GM20431 (cell line): ENCODE measurements around the gene MYO5A.
"Not testable (repeated sequence)": the region's sequence is repeated elsewhere in the genome, so short reads cannot be mapped to it uniquely, and the experiment has no call there.

Experiments
- in situ Hi-C: fragments of 300-500 bp; cut with MseI, MboI; formaldehyde crosslinking; loops from one replicate; pipeline ENCODE4 v1.15.0; 2020; ENCODE audit warnings: low sequenced_read_pairs; ENCODE audit not compliant: unreplicated experiment

MYO5A gene

DNA sequence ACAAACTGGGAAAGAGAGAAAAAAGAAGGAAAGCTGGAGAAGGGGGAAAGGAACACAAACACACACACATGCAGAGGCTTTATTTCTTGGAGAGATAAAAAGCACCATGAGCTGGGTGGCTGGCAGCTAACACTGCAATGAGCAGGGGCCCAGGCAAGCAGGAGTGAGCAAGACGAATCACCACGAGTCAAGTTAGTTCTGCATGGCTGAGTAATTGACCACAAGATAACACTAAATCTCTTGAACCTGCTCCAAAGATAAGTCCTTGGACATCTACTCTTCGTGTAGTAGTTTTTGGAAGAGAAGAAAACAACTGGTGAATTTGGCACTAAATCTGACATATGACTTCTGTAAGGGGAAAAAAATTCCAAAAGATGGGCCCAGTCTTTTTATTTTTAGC is 100.9 kb downstream of the MYO5A start:
- in situ Hi-C loops = no loop called here

DNA sequence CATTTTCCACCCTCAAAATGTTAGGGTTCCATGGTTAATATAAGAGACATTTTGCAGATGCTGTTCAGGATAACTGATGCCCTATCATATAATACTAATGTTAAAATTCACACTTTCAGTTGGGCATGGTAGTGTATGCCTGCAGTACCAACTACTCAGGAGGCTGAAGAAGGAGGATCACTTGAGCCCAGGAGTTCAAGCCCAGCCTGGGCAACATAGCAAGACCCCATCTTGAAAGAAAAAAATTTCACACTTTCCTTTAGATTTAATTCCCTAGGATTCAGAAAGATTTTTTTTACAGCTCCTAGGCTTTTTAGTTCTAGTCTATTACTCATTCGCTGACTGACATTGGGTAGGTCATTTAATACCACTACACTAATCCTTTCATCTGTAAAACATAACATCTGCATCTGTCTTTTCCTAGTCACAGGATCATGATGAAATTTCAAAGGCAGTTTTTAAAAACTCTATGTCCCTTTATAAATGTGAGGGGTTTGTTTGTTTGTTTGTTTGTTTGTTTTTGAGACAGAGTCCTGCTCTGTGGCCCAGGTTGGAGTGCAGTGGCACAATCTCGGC is 103.7 kb downstream of the MYO5A start:
- in situ Hi-C loops = no loop called here

DNA sequence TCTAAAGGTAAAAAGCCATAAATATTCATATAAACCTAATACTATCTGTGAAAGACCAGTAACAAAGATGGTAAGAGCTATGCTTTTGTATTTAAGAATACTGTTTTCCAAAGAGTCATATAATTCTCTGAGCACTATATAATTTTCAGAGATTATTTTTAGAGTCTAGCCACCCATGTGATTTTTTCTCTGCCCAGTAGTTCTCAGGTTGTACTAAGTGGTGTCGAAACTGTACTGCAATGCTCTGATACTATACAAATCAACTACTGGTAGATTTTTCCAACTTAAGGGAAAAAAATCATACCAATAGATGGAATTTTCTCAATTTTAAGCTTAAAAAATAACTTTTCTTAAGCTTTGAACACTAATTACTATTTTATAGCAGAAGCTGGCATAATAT is 104.8 kb downstream of the MYO5A start:
- in situ Hi-C loops = no loop called here

DNA sequence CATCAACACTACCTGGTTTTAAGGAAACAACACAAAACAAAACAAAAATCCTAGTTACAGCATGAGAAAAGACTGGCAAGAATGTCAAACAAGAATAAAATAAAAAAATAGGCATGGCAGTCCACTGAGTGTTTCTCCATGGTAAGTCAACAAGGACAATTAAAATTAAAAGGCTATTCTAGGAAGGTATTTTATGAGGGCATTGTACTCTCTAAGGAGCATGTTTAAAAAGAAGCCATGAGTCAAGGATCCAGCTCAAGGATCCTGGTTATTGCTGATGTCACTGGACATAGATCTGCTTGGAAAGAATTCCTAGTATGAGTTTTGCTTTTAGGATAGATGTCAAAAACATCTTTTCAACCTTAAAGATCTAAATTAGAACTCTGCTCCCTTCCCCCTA is 106.7 kb downstream of the MYO5A start:
- in situ Hi-C loops = no loop called here

DNA sequence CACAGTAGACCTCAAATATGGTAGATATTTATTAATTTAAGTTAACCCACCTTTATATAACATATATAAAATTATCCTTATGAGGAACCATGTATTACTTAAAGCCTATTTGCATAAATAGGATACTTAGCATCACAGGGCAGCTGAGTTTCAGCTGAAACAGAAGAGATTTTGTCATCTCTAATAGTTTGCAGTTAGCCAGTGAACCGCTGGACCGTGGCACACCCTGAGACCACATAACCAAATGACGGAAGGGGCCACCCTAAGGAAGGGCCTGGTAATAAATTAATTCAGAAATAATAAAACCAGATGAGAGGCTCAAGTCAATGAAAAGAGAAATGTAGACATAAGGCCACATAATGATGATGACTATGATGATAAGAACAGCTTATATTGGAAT is 107.7 kb downstream of the MYO5A start:
- in situ Hi-C loops = no loop called here

DNA sequence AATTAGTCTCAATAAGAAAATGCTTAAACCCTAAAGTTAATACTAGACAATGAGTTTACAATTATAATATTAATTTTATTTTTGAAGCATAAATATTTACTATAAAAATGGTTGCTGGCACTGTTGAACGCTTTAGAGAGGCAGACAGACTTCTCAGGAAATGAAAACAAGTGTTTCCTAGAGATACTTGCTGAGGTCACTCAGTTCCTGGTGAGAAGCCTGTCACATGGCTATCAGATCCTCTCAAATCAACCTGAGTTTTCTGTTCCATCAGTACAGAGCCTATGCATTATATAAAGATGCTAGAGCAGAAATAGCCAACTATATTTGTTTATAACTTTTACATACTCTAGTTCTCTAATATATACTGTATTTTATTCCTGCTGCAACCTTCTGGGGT is 109.2 kb downstream of the MYO5A start:
- in situ Hi-C loops = no loop called here

DNA sequence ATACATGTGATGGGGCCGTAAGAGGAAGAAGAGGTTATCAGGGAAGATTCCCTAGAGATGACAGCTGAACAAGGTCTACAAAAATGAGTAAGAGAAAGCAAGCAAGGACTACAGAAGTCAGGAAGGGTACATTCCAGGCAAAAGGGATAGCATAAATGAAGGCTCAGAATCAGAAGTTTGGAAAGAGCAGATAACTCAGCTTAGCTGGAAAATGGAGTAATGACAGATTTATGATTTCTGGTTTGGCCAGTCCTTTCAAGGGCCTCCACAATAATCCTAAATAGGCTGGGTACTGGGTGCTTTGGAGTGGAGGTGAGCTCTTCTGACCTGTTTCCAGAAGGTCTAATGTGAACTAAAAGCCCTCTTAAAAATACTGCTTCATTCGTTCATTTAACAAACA is 110.7 kb downstream of the MYO5A start:
- in situ Hi-C loops = no loop called here

DNA sequence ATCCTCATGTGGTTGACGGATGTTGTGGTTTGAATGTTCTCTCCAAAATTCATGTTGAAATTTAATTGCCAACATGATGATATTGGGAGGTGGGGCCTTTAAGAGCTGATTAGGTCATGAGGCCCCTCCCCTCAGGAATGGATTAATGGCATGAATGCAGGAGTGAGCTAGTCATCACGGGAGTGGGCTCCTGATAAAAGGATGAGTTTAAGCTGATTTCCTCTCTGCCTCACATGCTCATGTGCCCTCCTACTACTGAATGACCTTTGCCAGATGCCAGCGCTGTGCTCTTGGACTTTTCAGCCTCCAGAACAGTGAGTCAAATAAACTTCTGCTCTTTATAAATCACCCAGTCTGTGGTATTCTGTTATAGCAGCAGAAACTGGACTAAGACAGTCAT is 111.2 kb downstream of the MYO5A start:
- in situ Hi-C loops = no loop called here

DNA sequence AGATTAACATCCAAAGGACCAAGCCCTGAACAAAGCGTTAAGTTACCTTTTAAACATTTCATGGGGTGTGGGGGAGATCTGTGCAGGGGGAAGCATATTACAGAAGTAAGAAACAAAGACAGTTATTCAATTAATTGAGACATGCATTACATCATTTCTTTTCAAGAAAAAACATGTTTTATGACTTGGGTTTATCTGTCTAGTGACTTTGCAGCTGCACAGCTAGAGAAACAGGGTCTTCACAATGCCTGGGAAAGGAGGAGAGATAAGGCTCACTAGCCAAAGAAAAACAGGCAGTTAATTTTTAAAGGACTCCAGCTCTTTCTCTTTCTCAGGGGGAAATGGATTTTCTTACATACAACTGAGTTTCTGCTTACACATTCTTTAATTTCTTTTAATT is 112.1 kb downstream of the MYO5A start:
- in situ Hi-C loops = not testable (repeated sequence)

DNA sequence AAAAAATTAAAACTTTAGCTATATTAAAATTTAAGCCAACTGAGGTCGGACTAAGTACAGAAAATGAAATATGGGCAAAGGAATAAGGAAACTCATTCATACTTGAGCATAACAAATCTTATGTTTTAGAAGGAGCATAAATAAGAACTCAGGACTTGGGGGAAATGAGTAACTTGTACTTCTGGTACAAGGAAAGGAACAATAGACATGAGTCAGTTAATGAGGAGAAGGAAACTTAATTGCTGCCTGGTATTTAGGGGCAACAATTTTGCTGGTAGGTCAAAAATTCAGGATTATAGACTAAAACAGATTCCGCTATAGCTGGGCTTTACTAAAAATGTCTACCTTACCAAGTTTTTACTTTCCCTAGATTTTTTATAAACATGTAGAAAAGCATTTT is 113.1 kb downstream of the MYO5A start:
- in situ Hi-C loops = no loop called here

DNA sequence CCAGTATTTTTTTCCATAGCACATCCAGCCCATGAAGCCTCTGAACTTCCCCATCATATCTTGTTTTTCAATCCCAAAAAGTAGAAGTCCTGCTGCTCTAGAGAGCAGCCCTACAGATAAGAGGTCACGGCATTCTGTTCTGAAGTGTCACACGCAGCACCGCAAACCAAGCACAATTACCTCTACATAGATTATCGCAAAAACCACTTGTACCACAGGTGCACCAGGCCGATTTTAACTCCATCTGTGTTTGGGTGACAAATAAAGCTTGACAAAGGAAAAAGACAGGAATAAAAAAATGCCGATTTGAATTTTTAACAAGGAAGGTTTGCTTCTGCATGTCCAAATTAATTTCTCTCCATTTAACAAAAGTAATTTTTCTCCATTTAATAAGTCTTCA is 113.7 kb downstream of the MYO5A start:
- in situ Hi-C loops = no loop called here

DNA sequence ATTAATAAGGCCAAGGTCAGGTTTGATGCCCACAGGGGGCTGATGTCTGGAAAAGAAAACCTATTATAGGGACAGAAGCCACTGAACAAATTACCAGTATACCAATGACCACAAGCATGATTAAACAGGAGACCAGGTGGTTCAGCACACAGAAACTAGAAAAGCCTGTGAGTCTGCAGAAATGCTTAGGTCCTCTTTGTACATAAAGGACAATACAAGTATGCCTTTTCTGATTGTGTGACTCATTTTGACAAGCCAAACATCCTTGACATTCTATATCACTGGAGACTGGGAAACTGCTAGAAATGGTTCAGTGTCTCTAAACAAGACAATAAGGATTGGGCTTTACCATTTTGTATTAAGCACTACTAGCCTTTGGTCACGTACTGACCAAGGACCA is 119.9 kb downstream of the MYO5A start:
- in situ Hi-C loops = no loop called here

DNA sequence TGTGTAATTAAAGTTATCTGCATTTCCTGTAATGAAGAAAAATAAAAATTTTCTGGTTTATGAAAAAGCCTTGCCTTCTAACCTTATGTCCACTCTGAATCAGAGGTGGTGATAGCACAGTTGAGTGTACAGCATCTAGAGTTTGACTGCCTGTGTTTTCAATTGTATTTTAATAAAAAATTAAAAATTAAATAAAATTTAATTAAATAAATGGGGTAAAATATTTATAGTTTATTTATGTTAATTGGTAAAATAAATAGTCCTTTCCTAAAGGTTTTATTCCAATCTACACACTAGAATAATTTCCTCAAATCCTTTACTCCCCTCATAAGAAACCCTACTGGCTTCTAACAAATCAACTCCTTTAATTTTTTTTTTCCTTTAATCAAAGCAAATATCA is 121.3 kb downstream of the MYO5A start:
- in situ Hi-C loops = no loop called here

DNA sequence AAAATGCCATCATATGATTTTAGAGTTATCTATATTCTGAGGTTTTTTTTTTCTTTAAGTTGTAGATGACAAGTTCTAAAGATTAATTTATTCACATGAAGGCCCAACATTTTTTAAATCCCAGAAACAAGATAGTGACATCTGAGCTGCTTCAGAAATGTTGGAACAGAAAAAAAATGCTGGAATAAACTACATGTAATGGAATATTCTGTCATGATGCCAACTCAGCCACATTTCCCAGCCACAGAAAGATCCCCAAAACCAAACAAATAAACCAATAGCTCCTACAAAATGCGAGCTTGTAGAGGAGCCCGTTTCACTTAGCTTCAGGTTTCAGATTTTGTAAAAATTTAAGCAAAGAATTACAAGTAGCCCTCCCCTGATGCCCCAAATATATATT is 122.1 kb downstream of the MYO5A start:
- in situ Hi-C loops = no loop called here

DNA sequence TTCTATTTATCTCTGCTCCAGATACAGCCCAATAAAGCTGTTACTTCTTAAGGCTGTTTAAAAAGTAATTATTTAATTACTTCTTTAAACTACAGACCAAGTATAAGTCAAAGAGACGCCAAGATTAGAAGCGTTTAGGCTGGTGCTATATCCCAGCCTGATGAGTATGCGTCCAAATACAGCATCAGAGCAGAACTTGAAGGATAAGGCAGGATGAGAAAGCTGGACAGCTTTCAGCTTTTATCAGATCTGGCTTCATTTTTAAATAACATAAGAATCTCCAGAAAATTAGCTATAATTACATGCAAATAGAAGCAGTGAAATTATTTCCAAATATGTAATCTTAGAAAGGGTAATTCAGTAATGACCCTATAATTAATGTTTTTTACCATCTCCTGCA is 122.8 kb downstream of the MYO5A start:
- in situ Hi-C loops = no loop called here

DNA sequence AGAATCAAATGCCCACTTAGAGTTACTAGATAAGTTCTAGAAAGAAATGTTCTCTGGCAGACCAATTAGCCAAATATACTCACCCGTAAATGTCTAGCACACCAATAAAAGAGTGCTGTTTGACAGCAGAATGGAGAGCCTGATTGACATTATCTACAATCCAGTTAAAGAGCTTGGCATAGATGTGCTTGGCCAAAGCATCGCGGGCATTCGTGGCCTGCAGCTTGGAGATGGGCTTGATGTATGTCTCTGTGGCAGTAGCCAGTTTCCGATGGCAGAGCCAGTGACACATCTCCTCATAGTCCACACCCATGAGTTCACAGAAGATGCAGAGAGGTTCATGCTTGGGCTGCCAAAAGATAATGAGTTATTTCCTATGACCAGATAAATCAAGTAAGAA is 131.6 kb downstream of the MYO5A start:
- in situ Hi-C loops = no loop called here

DNA sequence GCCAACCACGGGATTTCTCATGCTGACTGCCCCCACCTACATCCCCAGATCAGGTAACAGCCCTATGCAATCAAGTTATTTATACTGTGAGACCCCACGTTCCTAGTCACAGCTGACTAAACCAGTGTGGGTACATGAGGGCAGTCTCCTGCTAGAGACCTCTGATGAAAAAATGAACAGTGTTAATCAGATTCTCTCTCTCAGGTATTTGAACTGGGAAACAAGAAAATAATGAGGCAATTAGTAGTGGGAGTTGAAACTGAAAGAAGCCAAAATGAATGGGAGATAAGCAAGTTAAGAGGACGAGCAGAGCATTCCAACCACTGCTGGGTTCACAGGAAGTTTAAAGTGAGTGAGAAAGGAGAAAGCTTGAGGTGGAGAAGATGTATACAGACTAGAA is 134.6 kb downstream of the MYO5A start:
- in situ Hi-C loops = no loop called here

DNA sequence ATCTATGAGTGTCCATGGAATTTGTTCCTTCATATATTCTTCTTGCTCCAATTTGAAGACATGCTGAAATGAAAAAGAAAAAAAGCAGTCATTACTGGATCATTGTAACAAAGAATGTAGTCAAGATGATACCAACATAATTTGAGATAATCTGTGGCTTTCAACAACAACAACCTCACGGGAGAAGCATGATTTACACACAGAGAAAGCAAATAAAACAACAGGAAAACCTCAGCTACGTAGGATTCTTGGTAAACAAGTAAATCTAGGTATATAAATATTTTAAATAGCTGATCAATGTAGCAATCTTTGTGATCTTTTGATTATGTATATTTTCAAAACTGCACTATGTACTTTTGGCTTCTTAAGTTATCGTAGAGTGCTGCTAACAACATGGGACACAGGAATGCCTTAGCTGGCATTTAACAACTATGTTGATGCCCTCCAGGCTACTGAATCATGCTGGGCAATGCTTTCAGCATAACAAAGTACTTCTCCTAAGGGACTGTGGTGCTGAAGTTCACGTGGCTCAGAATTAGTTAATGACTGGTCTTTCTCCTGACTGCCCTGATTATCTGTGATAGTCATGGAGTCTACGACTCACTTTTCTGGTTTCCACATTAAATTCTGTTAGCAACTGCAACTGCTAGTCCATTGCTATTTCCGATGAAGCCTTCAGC is 136.5 kb downstream of the MYO5A start:
- in situ Hi-C loops = no loop called here

DNA sequence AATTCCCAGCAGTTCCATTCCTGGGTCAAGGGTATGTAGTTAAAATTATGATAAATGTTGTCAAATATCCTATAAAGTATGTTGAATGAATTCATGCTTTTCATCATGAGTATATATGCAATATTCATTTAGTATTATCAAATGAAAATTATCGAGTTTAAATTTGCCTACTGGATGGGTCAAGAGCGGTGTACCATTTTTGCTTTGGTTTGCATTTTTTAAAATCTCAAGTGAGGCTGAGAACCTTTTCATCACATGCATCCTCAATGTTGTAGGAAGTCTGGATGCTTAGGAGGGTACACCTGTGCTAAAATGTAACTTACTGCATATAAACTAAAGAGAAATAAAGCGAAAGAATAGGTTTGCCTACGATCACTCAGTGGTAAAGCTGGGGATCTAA is 137.6 kb downstream of the MYO5A start:
- in situ Hi-C loops = no loop called here

DNA sequence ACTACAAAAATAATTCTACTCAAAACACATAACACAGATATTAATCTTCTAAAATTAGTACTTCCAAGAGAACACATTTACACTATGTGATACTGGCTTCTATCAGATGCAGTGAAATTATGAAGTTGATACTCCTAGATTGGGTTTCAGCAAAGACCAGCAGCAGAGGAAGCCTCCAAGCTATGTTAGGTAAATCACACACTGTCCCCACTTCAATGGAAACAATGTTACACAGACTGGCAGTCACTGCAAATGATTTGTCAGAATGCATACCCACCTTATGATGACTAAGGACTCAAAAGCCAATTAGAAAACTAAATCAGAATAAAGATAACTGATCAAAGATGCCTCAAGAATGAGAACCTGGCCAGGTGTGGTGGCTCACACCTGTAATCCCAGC is 143.0 kb downstream of the MYO5A start:
- in situ Hi-C loops = no loop called here

DNA sequence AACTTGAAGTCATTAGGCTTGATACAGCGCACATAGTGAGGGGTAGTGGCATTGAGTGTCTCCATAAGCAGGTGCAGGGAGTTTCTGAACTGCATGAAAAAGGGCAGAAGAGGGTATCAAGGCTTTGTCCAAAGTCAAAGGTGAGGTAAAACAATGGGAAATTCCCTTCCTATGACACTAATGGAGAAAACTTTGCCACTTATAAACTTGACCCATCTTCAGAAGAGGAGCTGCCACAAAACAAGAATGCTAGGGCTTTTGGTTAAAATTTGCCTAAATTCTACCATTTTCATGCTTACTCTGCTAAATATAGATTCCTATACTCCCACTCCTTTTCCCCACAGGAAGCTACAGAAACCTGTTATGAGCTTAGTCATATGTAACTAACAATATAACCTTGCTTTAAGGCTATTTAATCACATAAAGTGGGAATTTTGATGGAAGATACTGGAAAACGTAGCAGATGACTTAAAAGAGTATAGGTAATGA is 145.5 kb downstream of the MYO5A start:
- in situ Hi-C loops = no loop called here

DNA sequence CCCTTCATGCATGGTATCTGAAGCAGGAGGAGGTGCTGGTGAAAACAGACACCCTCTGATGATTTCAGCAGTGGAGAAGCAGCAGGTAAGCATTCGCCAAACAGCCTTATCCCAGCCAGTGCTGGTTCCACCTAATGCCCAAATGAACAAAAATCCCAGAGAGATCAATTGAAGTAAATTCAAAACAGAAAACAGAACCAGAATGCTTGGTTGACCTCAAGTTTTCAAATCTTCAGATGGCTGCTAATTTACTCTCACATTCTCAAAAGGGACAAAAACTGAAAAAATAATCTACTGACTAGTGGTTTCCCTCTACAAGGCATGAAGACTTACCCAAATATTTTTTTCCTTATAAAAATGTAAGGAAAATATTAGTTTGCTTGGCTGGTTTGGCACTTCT is 146.0 kb downstream of the MYO5A start:
- in situ Hi-C loops = no loop called here
